Subcutaneous adipose tissue (tissue), 4 donors: Measurements from ENCODE around the gene MATK. TPM values are rescaled to one million over a fixed set of nuclear protein-coding genes. Genes with fewer than 3 reads are reported as not detected.

Experiments
- CTCF ChIP-seq: fragments of 450-650 bp; IDR thresholded peaks from one replicate; pipeline ENCODE4 v1.5.1; 2016; ENCODE audit warnings: low read depth, mild to moderate bottlenecking, control low read depth, antibody characterized with exemption, moderate library complexity
- total RNA-seq, 4 donors: library from RNA; depleted of rRNA; stranded (reverse); fragments of >200 nt; gene quantifications; one replicate each; pipeline ENCODE4 v1.1.0, GENCODE V29; 2016

MATK gene
- total RNA-seq, 4 donors from 2014 or later, result 1.5 to 25.8 (median 2.7) TPM

GRCh38 chr19:3830621-3831589, 44.7 kb upstream of the MATK start:
- TF ChIP-seq CTCF, result no peak

GRCh38 chr19:3827306-3827705, 41.1 kb upstream of the MATK start:
- TF ChIP-seq CTCF, result no peak

DNA sequence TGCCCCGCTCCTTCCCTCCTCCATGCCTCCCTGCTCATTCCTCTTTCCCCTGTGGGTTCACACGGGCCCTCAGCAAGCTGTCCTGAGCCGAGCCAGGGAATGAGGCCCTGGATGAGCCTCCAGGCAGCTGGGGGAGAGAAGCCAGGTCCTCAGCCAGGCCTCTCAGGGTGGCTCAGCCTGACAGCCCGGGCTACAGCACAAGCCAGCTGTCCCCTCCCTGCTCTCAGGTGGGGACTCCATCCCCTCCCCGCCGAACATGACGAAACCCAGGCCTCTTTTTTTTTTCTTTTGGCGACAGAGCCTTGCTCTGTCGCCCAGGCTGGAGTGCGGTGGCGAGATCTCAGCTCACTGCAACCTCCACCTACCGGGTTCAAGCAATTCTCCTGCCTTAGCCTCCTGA, 40.0 kb upstream of the MATK start:
- TF ChIP-seq CTCF, result no peak

GRCh38 chr19:3825286-3825956, 39.2 kb upstream of the MATK start:
- no peak for TF ChIP-seq CTCF

DNA sequence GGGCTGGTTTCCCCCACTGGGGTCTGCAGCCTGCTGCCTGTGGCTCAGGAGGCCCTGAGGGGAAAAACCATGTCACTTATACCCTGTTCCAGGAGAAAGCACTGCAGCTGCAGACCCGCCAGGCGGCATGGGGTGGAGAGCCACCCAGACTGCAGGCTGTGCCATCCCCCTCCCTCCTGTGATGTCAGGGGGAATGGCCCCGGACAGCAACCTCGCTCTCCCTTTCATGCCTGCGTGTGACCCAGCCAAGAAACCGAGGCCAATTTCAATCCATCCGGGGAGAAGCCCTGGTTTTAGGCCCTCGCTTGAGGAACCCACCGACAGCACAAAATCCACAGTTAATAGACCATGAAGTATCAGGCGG, 37.2 kb upstream of the MATK start:
- no peak for TF ChIP-seq CTCF

GRCh38 chr19:3822683-3823349, 36.6 kb upstream of the MATK start:
- TF ChIP-seq CTCF, result no peak

DNA sequence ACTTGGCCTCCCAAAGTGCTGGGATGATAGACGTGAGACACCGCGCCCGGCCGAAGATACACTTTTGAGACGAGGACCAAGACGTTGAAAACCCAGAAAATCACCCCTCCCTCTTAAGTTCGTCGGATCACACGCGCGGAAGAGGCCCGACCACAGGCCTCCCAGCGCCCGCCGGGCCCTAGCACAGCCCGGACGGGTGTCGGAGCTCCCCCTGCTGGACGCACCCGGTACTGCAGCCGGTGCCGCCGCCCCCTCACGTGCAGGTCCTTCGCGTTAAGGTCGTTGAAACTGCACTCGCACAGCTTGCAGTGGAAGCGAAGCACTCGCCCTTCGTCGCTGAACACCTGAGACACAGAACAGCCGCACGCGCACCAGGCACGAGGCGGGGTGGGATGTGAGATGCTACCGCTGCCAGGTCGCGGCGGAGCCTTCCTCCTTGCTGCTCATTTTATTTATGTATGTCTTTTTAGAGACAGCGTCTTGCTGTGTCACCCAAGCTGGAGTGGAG, 35.7 kb upstream of the MATK start:
- TF ChIP-seq CTCF, result no peak
